Mucosa of descending colon (tissue), 3 donors: ENCODE results near the gene NAV1. TPM values are rescaled to one million over a fixed set of nuclear protein-coding genes. Genes with fewer than 3 reads are reported as not detected.
A peak's percentile ranks its signal among the peaks of the same experiment; 100 is the strongest.

Experiments
- ATAC-seq: fragments of 200-7000 bp; cut with Tn5 transposase; one replicate; pipeline ENCODE4 v1.9.1; 2020; ENCODE audit warnings: mild to moderate bottlenecking, moderate library complexity
- DNase-seq, 3 donors: peaks; one replicate each; pipeline ENCODE4 v3.0.0-alpha.2; 2020
- H3K36me3 ChIP-seq: fragments of 200-600 bp; one replicate; pipeline ENCODE4 v1.8.0; 2021; ENCODE audit warnings: low read depth, mild to moderate bottlenecking
- H3K4me1 ChIP-seq: fragments of 200-600 bp; one replicate; pipeline ENCODE4 v1.8.0; 2021; ENCODE audit warnings: low read depth, mild to moderate bottlenecking
- H3K4me3 ChIP-seq: fragments of 200-600 bp; one replicate; pipeline ENCODE4 v1.8.0; 2021; ENCODE audit warnings: mild to moderate bottlenecking
- H3K9me3 ChIP-seq: fragments of 200-600 bp; one replicate; pipeline ENCODE4 v1.8.0; 2021; ENCODE audit warnings: mild to moderate bottlenecking
- intact Hi-C, 2 donors: fragments of 100-400 bp; cut with DNase I in 1 of 2; cut with micrococcal nuclease in 1 of 2; formaldehyde crosslinking; loops; one replicate each; pipeline versions ENCODE4 v1.11.0 to v1.11.1; 2022; cut with DNase I, micrococcal nuclease
- total RNA-seq, 3 donors: library from RNA; stranded (reverse); fragmentation: NEBNext Ultra II Directional in 2 of 3; extraction: Animal tissue kit (Norgen Biotek cat#: 25700) in 2 of 3; gene quantifications; one replicate each; pipeline versions ENCODE4 v1.2.1 to v1.2.4, GENCODE V29; 2021 to 2023
- TF ChIP-seq, protein P1 (sequence below): fragments of 200-600 bp; IDR thresholded peaks from one replicate; pipeline ENCODE4 v1.8.0; 2022; ENCODE audit warnings: antibody characterized with exemption, mild to moderate bottlenecking
- donor health status: DM: no; HTN: no; CAD: no; lungs with moderate emphysema.
- donor health status: DM: no; HTN: no; CAD: no.
- donor health status: DM: no; HTN: yes; CAD: no.

The NAV1 gene
- total RNA-seq, 3 donors from 2014 or later: 13.7 to 64.3 (median 16.7) TPM

DNA sequence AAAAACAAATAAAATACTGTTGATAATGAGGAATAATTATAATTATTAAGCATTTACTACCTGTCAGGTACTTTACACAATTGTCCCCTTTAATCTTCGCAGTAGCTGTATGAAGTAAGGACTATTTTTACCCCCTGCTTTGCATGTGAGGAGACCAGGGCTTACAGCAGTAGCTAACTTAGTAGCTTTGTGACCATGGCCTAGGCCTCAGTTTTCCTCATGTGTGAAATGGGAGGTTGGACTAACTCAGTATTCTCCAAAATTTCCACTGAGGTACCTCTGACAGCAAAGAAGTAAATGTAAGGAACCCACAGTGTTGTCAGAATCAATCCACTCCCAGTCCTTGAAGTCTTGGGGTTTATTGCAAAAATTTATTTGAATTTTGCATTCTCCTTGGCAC is 28.2 kb upstream of the NAV1 start:
- no peak for ATAC-seq
- Histone ChIP-seq H3K4me1 (peaks cover 16% of the 10 kb centered on the region), H3K36me3 (no peaks in the 10 kb centered on the region), H3K9me3 (no peaks in the 10 kb centered on the region), H3K4me3 (no peak overlapping the region)
- no peak for DNase-seq
- TF ChIP-seq, protein P1, sequence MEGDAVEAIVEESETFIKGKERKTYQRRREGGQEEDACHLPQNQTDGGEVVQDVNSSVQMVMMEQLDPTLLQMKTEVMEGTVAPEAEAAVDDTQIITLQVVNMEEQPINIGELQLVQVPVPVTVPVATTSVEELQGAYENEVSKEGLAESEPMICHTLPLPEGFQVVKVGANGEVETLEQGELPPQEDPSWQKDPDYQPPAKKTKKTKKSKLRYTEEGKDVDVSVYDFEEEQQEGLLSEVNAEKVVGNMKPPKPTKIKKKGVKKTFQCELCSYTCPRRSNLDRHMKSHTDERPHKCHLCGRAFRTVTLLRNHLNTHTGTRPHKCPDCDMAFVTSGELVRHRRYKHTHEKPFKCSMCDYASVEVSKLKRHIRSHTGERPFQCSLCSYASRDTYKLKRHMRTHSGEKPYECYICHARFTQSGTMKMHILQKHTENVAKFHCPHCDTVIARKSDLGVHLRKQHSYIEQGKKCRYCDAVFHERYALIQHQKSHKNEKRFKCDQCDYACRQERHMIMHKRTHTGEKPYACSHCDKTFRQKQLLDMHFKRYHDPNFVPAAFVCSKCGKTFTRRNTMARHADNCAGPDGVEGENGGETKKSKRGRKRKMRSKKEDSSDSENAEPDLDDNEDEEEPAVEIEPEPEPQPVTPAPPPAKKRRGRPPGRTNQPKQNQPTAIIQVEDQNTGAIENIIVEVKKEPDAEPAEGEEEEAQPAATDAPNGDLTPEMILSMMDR: no peak
- intact Hi-C loops: loop anchor here in 1 of 2 donors (10.0 kb wide), 1 partner anchor 66 kb away; no protein-coding TSS in a partner anchor

DNA sequence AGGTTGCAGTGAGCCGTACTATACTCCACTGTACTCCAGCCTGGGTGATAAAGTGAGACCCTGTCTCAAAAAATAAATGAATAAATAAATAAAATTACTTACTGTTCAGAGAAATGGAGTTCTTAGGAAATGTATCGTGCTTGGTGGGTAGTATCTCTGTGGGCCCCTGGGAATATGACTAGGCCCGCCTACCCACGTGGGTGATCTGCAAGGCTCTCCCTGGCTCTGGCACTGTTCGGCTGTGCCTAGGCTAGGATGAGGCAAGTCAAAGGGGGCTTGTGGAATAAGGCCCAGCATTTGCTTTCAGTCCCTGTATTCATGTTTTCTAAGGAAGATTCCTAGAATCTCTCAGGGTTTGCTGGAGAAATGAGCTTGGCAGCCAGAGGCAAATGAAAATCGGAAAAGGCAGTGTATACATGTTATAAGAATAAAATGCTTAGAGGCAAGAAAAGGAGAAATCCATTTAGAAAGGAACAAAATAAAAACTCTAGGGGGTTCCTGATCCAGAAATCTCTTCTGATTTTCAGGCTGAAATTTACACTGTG is 27.5 kb upstream of the NAV1 start:
- Histone ChIP-seq H3K9me3 (no peaks in the 10 kb centered on the region), H3K36me3 (no peaks in the 10 kb centered on the region), H3K4me3 (no peak overlapping the region), H3K4me1 (peaks cover 12% of the 10 kb centered on the region)
- ATAC-seq: no peak
- no peak for DNase-seq
- intact Hi-C loops: loop anchor here in 1 of 2 donors (10.0 kb wide), 1 partner anchor 67 kb away; no protein-coding TSS in a partner anchor
- TF ChIP-seq, protein P1: no peak

DNA sequence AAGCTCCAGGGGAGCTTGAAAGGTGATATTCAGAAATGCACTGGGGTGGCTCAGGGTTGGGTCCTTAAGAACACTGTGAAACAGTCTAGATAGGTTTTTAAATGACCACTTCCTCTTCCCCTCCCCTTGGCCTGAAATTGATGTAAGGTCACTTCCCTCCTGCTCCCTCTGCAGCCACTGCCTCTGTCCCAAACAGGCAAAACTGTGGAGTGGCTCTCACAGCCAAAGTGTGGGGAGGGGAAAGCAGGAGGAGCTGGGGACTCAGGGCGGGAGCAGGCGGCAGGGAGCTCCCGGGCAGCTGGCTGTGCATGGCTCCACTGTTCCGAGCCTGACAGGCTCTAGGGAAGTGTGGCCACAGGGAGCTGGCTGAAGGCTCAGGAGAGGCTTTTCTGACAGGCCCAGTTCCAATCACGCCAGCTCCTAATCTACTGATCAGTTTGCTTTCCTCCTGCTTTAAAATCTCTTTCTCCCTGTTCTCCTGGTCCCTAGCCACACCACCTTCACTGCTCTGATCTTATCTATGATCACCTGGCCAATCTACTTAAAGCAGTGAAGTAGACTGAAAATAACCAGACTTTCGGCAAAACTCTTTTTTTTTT is 26.9 kb upstream of the NAV1 start:
- TF ChIP-seq, protein P1: no peak
- Histone ChIP-seq H3K9me3 (no peaks in the 10 kb centered on the region), H3K36me3 (no peaks in the 10 kb centered on the region), H3K4me3 (no peak overlapping the region), H3K4me1 (peaks cover 12% of the 10 kb centered on the region)
- DNase-seq (peak in 2 of 3 donors; percentile 54 to 66), ATAC-seq (peak; percentile 31)
- intact Hi-C loops: loop anchor here in 1 of 2 donors (10.0 kb wide), 1 partner anchor 67 kb away; no protein-coding TSS in a partner anchor

DNA sequence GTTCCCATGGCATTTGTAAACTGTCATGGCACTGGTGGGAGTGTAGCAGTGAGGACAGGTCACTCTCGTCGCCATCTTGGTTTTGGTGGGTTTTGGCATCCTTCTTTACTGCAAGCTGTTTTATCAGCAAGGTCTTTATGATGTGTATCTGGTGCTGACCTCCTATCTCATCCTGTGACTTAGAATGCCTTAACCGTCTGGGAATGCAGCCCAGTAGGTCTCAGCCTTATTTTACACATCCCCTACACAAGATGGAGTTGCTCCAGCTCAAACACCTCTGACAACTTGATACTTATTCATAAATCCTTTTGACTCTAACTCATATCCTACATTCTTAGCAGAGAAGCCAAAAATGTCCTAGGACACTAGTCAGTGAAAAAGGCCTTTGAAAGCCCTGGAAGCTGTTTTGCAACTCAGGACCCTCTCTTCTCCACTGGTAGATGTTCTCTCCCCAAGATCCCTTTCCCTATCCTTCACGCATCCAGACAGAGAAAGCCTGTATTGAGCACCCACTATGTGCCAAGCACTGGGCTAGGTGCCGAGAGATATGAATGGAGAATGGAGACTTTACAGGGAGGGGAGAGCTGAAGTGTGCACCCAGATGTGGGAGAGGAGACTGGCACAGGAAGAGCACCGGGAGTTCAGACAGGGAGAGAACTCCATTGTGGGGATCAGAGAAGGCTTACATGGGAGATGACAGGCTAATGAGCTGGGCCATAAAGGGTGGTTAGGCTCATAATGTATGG is 25.3 kb upstream of the NAV1 start:
- Histone ChIP-seq H3K4me1 (peaks cover 4% of the 10 kb centered on the region), H3K36me3 (no peaks in the 10 kb centered on the region), H3K9me3 (no peaks in the 10 kb centered on the region), H3K4me3 (no peak overlapping the region)
- DNase-seq (no peak), ATAC-seq (no peak)
- intact Hi-C loops: loop anchor here in 1 of 2 donors (10.0 kb wide), 1 partner anchor 69 kb away; no protein-coding TSS in a partner anchor
- TF ChIP-seq, protein P1: no peak

DNA sequence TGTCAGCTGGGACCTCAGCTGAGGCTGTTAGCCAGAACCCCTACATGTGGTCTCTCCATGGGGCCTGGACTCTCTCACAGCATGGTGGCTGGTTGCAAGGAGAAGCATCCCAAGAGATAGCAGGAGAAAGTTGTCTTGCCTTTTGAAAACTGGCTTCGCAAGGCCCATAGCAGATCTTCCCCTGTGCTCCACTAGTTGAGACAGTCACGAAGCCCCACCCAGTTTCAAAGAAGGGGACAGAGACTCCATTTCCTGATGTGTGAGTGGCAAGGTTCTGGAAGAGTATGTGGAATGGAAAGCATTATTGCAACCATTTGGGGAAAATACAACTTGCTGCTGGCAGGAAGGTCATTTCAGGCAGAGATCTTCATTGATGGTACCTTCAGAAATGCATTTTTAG is 24.5 kb upstream of the NAV1 start:
- DNase-seq (no peak), ATAC-seq (no peak)
- Histone ChIP-seq H3K9me3 (no peaks in the 10 kb centered on the region), H3K36me3 (no peaks in the 10 kb centered on the region), H3K4me3 (no peak overlapping the region), H3K4me1 (peaks cover 4% of the 10 kb centered on the region)
- intact Hi-C loops: loop anchor here in 1 of 2 donors (10.0 kb wide), 1 partner anchor 70 kb away; no protein-coding TSS in a partner anchor
- TF ChIP-seq, protein P1: no peak
